Trophoblast cell (in vitro differentiated cells and primary cell): ENCODE results near the gene TPD52L2.

Experiments used
- DNase-seq, 2 donors: peaks; one replicate each; pipeline ENCODE4 v3.0.0-alpha.2; 2016
- H2AFZ ChIP-seq: 2 replicates; pipeline ENCODE4 v1.6.1; 2013; ENCODE audit warnings: low read length, moderate library complexity, mild to moderate bottlenecking; ENCODE audit not compliant: insufficient read depth, poor library complexity
- H2AK5ac ChIP-seq: 2 replicates; pipeline ENCODE4 v1.6.1; 2013; ENCODE audit warnings: mild to moderate bottlenecking, low read length
- H2BK120ac ChIP-seq: 2 replicates; pipeline ENCODE4 v1.6.1; 2013; ENCODE audit warnings: low read length, mild to moderate bottlenecking, moderate library complexity; ENCODE audit not compliant: insufficient read depth, poor library complexity
- H2BK12ac ChIP-seq: 2 replicates; pipeline ENCODE4 v1.6.1; 2013; ENCODE audit warnings: mild to moderate bottlenecking, low read length, moderate library complexity
- H2BK5ac ChIP-seq: 2 replicates; pipeline ENCODE4 v1.6.1; 2013; ENCODE audit warnings: low read length, low read depth, moderate library complexity, mild to moderate bottlenecking; ENCODE audit not compliant: poor library complexity
- H3K14ac ChIP-seq: 2 replicates; pipeline ENCODE4 v1.6.1; 2013; ENCODE audit warnings: mild to moderate bottlenecking, low read length
- H3K18ac ChIP-seq: 2 replicates; pipeline ENCODE4 v1.6.1; 2013; ENCODE audit warnings: mild to moderate bottlenecking, low read length
- H3K23ac ChIP-seq: 2 replicates; pipeline ENCODE4 v1.6.1; 2013; ENCODE audit warnings: low read length
- H3K27ac ChIP-seq: 2 replicates; pipeline ENCODE4 v1.5.1; 2013; ENCODE audit warnings: low read depth, mild to moderate bottlenecking, inconsistent platforms, low read length, moderate library complexity
- H3K27me3 ChIP-seq: 2 replicates; pipeline ENCODE4 v1.6.1; 2013; ENCODE audit warnings: inconsistent platforms, mild to moderate bottlenecking, low read length, moderate library complexity; ENCODE audit not compliant: insufficient read depth
- H3K36me3 ChIP-seq, 2 experiments: 1 replicate in 1 of 2; 2 replicates in 1 of 2; pipeline ENCODE4 v1.6.1; 2013; ENCODE audit warnings: low read length in 2 of 2, mild to moderate bottlenecking in 2 of 2, moderate library complexity in 1 of 2; ENCODE audit not compliant: insufficient read depth in 2 of 2, control insufficient read depth in 1 of 2
- H3K4ac ChIP-seq: 2 replicates; pipeline ENCODE4 v1.6.1; 2013; ENCODE audit warnings: low read depth, mild to moderate bottlenecking, low read length, moderate library complexity
- H3K4me1 ChIP-seq, 2 experiments: 1 replicate in 1 of 2; 2 replicates in 1 of 2; pipeline ENCODE4 v1.6.1; 2013; ENCODE audit warnings: low read length in 2 of 2, mild to moderate bottlenecking in 2 of 2, moderate library complexity in 1 of 2; ENCODE audit not compliant: insufficient read depth in 2 of 2, control insufficient read depth in 1 of 2
- H3K4me2 ChIP-seq: 2 replicates; pipeline ENCODE4 v1.6.1; 2013; ENCODE audit warnings: inconsistent platforms, mild to moderate bottlenecking, low read length, moderate library complexity
- H3K4me3 ChIP-seq: 2 replicates; pipeline ENCODE4 v1.5.1; 2013; ENCODE audit warnings: mild to moderate bottlenecking, low read depth, low read length, inconsistent platforms
- H3K79me1 ChIP-seq: one replicate; pipeline ENCODE4 v1.6.1; 2013; ENCODE audit warnings: low read length
- H3K79me2 ChIP-seq: 2 replicates; pipeline ENCODE4 v1.6.1; 2013; ENCODE audit warnings: low read length, mild to moderate bottlenecking; ENCODE audit not compliant: control insufficient read depth, insufficient read depth, poor library complexity
- H3K9ac ChIP-seq: 2 replicates; pipeline ENCODE4 v1.6.1; 2013; ENCODE audit warnings: mild to moderate bottlenecking, low read length
- H3K9me3 ChIP-seq: 2 replicates; pipeline ENCODE4 v1.6.1; 2013; ENCODE audit warnings: low read depth, mild to moderate bottlenecking, control low read depth, inconsistent platforms, low read length; ENCODE audit not compliant: insufficient read depth
- H4K12ac ChIP-seq: 2 replicates; pipeline ENCODE4 v1.6.1; 2013; ENCODE audit warnings: low read depth, mild to moderate bottlenecking, low read length, moderate library complexity
- H4K8ac ChIP-seq: 2 replicates; pipeline ENCODE4 v1.6.1; 2013; ENCODE audit warnings: low read depth, mild to moderate bottlenecking, low read length, moderate library complexity
- H4K91ac ChIP-seq: one replicate; pipeline ENCODE4 v1.6.1; 2013; ENCODE audit warnings: low read depth, mild to moderate bottlenecking, low read length, moderate library complexity
- WGBS: extraction: QIAGEN DNeasy Blood & Tissue Kit; methylation state at CpG from one replicate; pipeline ENCODE4 v1.1.7; 2013; ENCODE audit warnings: missing lambda C conversion rate; ENCODE audit not compliant: insufficient read length, insufficient coverage; ENCODE audit errors: extremely low coverage; 5-methylcytosine and 5-hydroxymethylcytosine counted together

TPD52L2 gene

DNA sequence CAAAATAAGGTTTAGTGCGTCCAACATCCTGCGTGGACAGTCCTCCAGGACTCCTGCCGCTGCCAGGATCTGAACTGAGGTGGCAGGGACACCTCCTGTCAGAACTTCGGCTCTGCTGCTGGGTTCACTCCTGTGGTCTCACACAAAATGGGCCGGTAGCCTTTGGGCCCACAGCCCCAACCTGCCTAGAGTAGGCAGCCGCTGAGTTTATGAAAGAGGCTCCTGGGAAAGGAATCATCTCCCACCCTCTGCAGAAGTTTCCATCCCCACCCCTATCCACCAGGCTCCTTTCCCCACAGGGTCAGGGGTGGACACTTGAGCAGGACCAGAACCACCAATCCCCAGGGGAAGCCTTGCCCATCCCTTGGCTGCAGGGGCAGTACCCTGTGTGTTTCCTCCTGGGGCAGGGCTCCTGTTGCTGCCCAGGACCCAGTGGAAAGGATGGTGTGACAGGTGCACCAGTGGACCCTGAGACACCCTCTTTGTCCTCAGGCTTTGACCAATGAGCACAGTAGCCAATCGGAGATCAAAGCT lies 5.8 kb upstream of the TPD52L2 start:
- H3K9ac ChIP-seq = no peak overlapping the region
- no peak overlapping the region for H4K8ac ChIP-seq
- H2AFZ ChIP-seq = no peak overlapping the region
- H3K27me3 ChIP-seq = no peaks in the 10 kb centered on the region
- no peak overlapping the region for H2BK5ac ChIP-seq
- H3K36me3 ChIP-seq = peaks cover 16% of the 10 kb centered on the region in 2 experiments
- no peaks in the 10 kb centered on the region for H3K79me2 ChIP-seq
- peak overlapping the region; percentile 67 for H3K23ac ChIP-seq
- H2BK12ac ChIP-seq = no peak overlapping the region
- H3K4ac ChIP-seq = no peak overlapping the region
- no peak overlapping the region for H2AK5ac ChIP-seq
- H3K4me1 ChIP-seq = peaks cover 33 to 50% of the 10 kb centered on the region in 2 experiments
- no peak overlapping the region for H3K18ac ChIP-seq
- no peaks in the 10 kb centered on the region for H3K9me3 ChIP-seq
- no peak overlapping the region for H2BK120ac ChIP-seq
- H3K27ac ChIP-seq = peak overlapping the region; percentile 14
- H3K4me2 ChIP-seq = peak overlapping the region; percentile 41
- H4K12ac ChIP-seq = no peak overlapping the region
- peak overlapping the region; percentile 35 for H4K91ac ChIP-seq
- no peak overlapping the region for H3K14ac ChIP-seq
- H3K4me3 ChIP-seq = no peak overlapping the region
- WGBS = no CpG with 5 or more reads among the region's 7 CpGs
- H3K79me1 ChIP-seq = peaks cover 17% of the 10 kb centered on the region
- no peak for DNase-seq

DNA sequence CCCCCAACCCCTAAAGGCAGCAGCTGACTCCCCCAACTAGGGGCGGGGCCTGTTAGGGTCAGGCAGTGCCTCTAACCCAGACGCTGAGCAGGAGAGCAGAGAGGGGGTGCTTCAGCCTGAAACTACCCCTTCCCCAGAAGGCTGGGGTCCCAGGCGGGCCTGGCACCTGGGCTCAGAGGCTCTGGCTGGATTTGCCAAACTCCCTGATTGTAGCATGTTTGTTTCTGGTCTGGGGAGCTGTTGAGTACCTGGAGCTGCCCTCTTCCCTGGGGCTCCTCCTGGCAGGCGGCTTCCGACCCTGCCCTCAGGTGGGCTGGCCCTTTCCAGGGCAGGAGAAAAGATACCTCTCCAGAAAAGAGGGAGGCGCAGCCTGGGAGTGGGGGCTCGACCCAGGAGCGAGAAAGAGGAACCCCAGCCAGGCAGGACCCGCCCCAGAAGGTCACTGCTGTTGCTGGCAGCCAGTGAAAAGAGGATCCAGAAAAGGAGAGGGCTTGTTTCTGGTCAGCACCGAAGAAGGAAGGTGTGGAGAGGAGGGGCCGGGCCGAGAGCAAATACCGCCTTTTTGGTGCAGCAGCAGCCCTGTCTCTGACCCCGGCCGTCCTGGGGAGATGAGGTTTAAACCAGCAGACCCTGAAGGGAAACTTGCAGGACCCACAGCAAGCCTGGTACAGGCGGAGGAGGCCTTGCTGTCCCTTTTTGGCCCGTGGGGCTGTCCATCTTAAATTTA lies 4.6 kb upstream of the TPD52L2 start:
- Histone ChIP-seq H3K4me2 (no peak overlapping the region), H2BK5ac (no peak overlapping the region), H4K12ac (no peak overlapping the region), H3K9me3 (no peaks in the 10 kb centered on the region), H3K23ac (no peak overlapping the region), H3K4ac (no peak overlapping the region), H3K4me3 (no peak overlapping the region), H4K91ac (peak overlapping the region; percentile 11), H3K79me1 (peaks cover 19% of the 10 kb centered on the region), H3K18ac (no peak overlapping the region), H2BK120ac (no peak overlapping the region), H3K4me1 (peaks cover 24 to 39% of the 10 kb centered on the region in 2 experiments), H3K79me2 (peaks cover 6% of the 10 kb centered on the region), H4K8ac (no peak overlapping the region), H3K14ac (no peak overlapping the region), H3K27me3 (no peaks in the 10 kb centered on the region), H3K9ac (no peak overlapping the region), H2BK12ac (no peak overlapping the region), H3K27ac (no peak overlapping the region), H3K36me3 (peaks cover 16% of the 10 kb centered on the region in 2 experiments), H2AK5ac (no peak overlapping the region), H2AFZ (no peak overlapping the region)
- no CpG with 5 or more reads among the region's 17 CpGs for WGBS
- DNase-seq = no peak

DNA sequence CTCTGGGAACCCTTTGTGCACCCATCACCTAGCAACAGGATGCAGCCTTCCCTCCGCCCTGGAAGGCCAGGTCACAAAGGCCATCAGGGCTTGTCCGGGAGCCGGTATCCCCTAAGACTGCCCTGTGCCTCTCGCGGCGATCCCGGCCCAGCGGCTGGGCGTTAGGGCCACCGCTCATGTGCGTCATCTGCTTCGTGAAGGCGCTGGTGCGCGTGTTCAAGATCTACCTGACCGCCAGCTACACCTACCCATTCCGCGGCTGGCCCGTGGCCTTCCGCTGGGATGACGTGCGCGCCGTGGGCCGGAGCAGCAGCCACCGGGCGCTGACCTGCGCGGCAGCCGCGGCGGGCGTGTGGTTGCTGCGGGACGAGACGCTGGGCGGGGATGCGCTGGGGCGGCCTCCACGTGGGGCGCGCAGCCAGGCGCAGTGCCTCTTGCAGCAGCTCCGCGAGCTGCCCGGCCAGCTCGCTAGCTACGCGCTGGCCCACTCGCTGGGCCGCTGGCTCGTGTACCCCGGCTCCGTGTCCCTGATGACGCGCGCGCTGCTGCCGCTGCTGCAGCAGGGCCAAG lies 3.6 kb upstream of the TPD52L2 start, which contains the start of gene ABHD16B:
ABHD16B (plus strand) TSS at position 134 of the 570 bp plus-strand sequence; CDS start at position 177, 43 bp downstream.
- H3K14ac ChIP-seq = no peak within 1 kb of the TSS
- no peak for DNase-seq
- WGBS = no CpG with 5 or more reads among the region's 59 CpGs
- no peak within 1 kb of the TSS for H4K12ac ChIP-seq
- no peak within 1 kb of the TSS for H2BK120ac ChIP-seq
- peaks cover 22% of the 10 kb centered on the region for H3K79me1 ChIP-seq
- no peak within 1 kb of the TSS for H3K4ac ChIP-seq
- H3K79me2 ChIP-seq = peaks cover 9% of the 10 kb centered on the region
- peak within 1 kb of the TSS; percentile 11 for H4K91ac ChIP-seq
- H3K18ac ChIP-seq = peak within 1 kb of the TSS; percentile 15
- no peak within 1 kb of the TSS for H2BK5ac ChIP-seq
- H2AK5ac ChIP-seq = no peak within 1 kb of the TSS
- H3K4me3 ChIP-seq = peak within 1 kb of the TSS; percentile 32
- H2AFZ ChIP-seq = no peak within 1 kb of the TSS
- H3K36me3 ChIP-seq = peaks cover 16% of the 10 kb centered on the region in 2 experiments
- no peak within 1 kb of the TSS for H3K27ac ChIP-seq
- H3K27me3 ChIP-seq = no peaks in the 10 kb centered on the region
- H3K23ac ChIP-seq = no peak within 1 kb of the TSS
- H2BK12ac ChIP-seq = no peak within 1 kb of the TSS
- H3K4me2 ChIP-seq = no peak within 1 kb of the TSS
- H3K4me1 ChIP-seq = peaks cover 24 to 32% of the 10 kb centered on the region in 2 experiments
- no peak within 1 kb of the TSS for H3K9ac ChIP-seq
- no peaks in the 10 kb centered on the region for H3K9me3 ChIP-seq
- H4K8ac ChIP-seq = no peak within 1 kb of the TSS

DNA sequence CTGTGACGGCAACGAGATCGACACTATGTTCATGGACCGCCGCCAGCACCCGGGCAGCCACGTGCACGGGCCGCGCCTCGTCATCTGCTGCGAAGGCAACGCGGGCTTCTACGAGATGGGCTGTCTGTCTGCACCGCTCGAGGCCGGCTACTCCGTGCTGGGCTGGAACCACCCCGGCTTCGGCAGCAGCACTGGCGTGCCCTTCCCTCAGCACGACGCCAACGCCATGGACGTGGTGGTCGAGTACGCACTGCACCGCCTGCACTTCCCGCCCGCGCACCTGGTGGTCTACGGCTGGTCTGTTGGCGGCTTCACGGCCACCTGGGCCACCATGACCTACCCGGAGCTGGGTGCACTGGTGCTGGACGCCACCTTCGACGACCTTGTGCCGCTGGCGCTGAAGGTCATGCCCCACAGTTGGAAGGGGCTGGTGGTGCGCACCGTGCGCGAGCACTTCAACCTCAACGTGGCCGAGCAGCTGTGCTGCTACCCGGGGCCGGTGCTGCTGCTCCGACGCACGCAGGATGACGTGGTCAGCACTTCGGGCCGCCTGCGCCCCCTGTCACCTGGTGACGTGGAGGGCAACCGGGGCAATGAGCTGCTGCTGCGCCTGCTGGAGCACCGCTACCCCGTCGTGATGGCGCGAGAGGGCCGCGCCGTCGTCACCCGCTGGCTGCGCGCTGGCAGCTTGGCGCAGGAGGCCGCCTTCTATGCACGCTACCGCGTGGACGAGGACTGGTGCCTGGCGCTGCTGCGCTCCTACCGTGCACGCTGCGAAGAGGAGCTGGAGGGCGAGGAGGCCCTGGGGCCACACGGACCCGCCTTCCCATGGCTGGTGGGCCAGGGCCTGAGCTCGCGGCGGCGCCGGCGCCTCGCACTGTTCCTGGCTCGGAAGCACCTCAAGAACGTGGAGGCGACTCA lies 2.8 kb upstream of the TPD52L2 start:
- peak overlapping the region; percentile 12 for H3K4me3 ChIP-seq
- peaks cover 22% of the 10 kb centered on the region for H3K79me1 ChIP-seq
- H3K27ac ChIP-seq = no peak overlapping the region
- H2AFZ ChIP-seq = no peak overlapping the region
- H3K27me3 ChIP-seq = no peaks in the 10 kb centered on the region
- H2BK12ac ChIP-seq = no peak overlapping the region
- H3K4ac ChIP-seq = no peak overlapping the region
- no peak overlapping the region for H4K91ac ChIP-seq
- H2AK5ac ChIP-seq = no peak overlapping the region
- no peak overlapping the region for H2BK120ac ChIP-seq
- WGBS = no CpG with 5 or more reads among the region's 95 CpGs
- no peaks in the 10 kb centered on the region for H3K9me3 ChIP-seq
- DNase-seq = no peak
- H3K18ac ChIP-seq = no peak overlapping the region
- H3K14ac ChIP-seq = no peak overlapping the region
- no peak overlapping the region for H3K4me2 ChIP-seq
- no peak overlapping the region for H3K9ac ChIP-seq
- peaks cover 24 to 32% of the 10 kb centered on the region in 2 experiments for H3K4me1 ChIP-seq
- no peak overlapping the region for H4K12ac ChIP-seq
- H3K36me3 ChIP-seq = peaks cover 16% of the 10 kb centered on the region in 2 experiments
- H3K79me2 ChIP-seq = peaks cover 9% of the 10 kb centered on the region
- H2BK5ac ChIP-seq = no peak overlapping the region
- no peak overlapping the region for H3K23ac ChIP-seq
- no peak overlapping the region for H4K8ac ChIP-seq
